CD1c-positive myeloid dendritic cell (primary cell): ENCODE results near the gene IRX5.
A peak's percentile ranks its signal among the peaks of the same experiment; 100 is the strongest.

ENCODE experiments used
- DNase-seq: peaks from one replicate; pipeline ENCODE4 v3.0.0-alpha.2; 2016; ENCODE audit errors: extremely low spot score

Gene IRX5

GRCh38 chr16:54931120-54932014, 702 bp downstream of the IRX5 start:
- DNase-seq = peak; percentile 20

- DNase-seq = no peak
Measured at GRCh38 chr16:54932021-54932660, 1.5 kb downstream of the IRX5 start.

- DNase-seq = no peak
Measured at GRCh38 chr16:54932737-54933254, 2.1 kb downstream of the IRX5 start.

GRCh38 chr16:54933281-54934011, 2.8 kb downstream of the IRX5 start:
- no peak for DNase-seq

- DNase-seq = no peak
Measured at GRCh38 chr16:54934481-54935265, 4.0 kb downstream of the IRX5 start.

GRCh38 chr16:54935266-54935968, 4.8 kb downstream of the IRX5 start:
- no peak for DNase-seq

- DNase-seq = no peak
Measured at GRCh38 chr16:54936201-54936978, 5.7 kb downstream of the IRX5 start.

GRCh38 chr16:54936979-54937670, 6.5 kb downstream of the IRX5 start:
- no peak for DNase-seq

- no peak for DNase-seq
Measured at GRCh38 chr16:54937671-54938211, 7.1 kb downstream of the IRX5 start.

- DNase-seq = no peak
Measured at GRCh38 chr16:54938212-54939028, 7.8 kb downstream of the IRX5 start.

- no peak for DNase-seq
Measured at GRCh38 chr16:54939029-54939346, 8.3 kb downstream of the IRX5 start.

GRCh38 chr16:54939510-54940278, 9.0 kb downstream of the IRX5 start:
- DNase-seq = no peak

GRCh38 chr16:54940279-54940604, 9.6 kb downstream of the IRX5 start:
- DNase-seq = no peak

- no peak for DNase-seq
Measured at GRCh38 chr16:54942353-54942943, 11.8 kb downstream of the IRX5 start.

GRCh38 chr16:54944002-54944401, 13.3 kb downstream of the IRX5 start:
- DNase-seq = no peak

- DNase-seq = no peak
Measured at GRCh38 chr16:54945063-54945462, 14.4 kb downstream of the IRX5 start.

- no peak for DNase-seq
Measured at GRCh38 chr16:54946909-54947308, 16.2 kb downstream of the IRX5 start.
